HG03175 (cell line): ENCODE data around the gene FALEC.

Experiments used
- ATAC-seq: cut with Tn5 transposase; IDR thresholded peaks from one replicate; pipeline ENCODE4 v1.9.1; 2021; ENCODE audit warnings: mild to moderate bottlenecking, moderate library complexity; ENCODE audit not compliant: unreplicated experiment

The FALEC gene

DNA sequence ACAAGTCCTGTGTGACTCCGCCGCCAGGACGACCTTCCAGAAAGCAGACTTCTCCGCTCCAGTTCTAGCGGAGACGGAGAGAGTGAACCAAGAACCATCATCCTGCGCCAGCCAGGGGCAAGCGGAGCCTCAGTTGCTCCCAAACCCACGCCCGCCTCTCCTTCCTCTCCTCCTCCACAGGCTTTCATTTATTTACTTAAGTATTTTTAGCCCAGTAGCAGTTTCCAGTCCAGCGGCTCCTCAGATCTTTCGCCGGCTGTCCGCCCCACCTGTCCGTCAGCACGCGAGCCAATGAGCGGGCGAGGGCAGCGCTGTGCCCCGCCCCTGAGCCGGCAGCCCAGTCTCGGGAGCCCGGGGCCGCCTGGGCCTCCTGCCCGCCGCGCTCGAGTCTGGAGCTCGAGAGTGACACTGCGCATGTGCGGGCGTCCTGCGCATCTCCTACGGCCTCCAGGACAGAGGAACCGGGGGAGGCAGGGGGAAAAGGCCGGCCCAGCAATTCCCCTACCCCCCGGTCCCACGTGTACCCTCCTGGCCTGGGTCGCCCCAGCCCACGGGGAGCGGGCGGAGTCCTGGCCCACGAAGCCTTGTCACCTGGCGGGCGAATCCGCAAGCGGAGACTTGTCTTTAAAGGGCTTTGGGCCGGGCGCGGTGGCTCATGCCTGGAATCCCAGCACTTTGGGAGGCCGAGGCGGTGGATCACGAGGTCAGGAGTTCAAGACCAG lies at the start of gene FALEC:
TSS of gene FALEC (plus strand) at position 425 of the 722 bp plus-strand sequence.
- ATAC-seq: peak; percentile 97

DNA sequence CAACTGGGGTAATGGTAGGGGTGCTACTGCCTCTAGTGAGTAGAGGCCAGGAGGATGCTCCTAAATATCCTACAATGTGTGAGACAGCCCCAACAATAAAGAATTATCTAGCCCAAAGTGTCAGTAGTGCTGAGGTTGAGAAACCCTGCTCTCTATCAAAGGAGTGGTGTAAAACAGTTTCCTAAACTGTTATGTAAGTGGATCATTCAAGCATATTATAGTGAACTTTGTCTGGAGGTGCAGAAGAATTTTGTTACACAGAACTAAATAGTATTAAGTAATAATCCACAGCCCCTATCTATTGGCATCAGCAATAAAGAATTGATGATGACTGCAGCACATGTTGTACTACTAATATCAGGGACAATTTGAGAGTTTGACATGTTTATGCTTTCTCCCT lies 48.6 kb upstream of the FALEC start:
- no peak for ATAC-seq

DNA sequence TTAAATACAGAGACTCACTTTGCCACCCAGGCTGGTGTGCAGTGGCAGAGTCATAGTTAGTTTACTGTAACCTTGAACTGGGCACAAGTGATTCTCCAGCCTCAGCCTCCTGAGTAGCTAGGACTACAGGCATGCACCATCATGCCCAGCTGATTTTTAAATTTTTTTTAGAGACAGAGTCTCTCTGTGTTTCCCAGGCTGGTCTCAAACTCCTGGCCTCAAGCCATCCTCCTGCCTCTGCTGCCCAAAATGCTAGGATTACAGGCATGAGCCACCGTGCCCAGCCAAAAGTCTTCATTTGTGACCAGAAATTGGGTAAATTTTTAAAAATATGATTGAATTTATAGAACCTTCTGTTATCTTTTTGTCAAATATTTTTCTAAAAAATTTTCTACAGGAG lies 46.3 kb upstream of the FALEC start:
- ATAC-seq: no peak

DNA sequence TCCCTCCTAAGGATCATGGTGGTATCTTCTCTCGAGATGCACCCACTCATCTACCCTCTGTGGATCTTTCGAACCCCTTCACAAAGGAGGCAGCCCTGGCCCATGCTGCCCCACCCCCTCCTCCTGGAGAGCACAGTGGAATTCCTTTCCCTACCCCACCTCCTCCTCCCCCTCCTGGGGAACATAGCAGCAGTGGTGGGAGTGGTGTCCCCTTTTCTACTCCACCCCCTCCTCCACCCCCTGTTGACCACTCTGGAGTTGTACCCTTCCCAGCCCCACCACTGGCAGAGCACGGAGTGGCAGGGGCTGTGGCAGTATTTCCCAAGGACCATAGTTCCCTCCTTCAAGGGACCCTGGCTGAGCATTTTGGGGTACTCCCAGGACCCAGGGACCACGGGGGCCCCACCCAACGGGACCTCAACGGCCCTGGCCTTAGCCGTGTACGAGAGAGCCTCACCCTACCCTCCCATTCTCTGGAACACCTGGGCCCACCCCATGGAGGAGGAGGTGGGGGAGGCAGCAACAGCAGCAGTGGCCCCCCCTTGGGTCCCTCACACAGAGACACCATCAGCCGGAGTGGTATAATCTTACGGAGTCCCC lies 42.9 kb upstream of the FALEC start:
- ATAC-seq: no peak

DNA sequence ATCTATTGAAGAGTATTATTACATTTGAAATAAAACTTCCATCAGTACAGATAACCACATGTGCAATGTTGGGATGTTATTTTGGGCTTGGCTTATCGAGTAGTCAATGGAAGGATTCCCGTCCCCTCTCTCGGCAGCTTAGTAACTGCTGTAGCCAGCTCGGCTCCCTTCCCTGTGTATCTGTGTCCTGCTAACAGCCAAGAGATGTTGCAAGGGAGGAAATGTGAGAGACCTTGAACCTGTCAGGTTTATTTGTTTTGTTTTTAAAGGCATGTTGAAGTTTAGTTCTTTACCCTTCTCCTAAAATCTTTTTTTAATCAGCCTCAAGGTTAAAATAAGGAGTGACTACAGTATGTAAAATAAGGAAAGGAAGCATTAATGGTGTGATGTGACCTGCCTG lies 41.9 kb upstream of the FALEC start:
- ATAC-seq: no peak

DNA sequence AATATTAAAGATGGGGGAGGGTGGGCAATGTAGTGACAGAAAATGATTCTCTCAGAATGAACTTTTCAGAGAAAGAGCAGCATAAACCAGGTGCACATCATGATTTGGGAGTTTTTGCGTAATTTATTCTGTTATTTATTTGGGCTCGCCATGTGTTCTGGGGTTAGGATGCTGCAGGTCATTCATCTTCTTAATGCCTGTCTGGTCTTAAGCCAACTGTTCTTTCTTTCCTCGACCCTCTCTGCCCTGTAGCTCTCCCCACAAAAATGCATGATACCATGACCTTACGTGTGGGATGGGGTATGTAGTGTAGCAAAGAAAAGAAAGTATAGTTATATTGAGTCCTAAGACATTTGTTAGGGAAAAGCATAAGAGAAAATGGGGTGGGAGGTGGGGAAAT lies 40.7 kb upstream of the FALEC start:
- ATAC-seq: no peak

DNA sequence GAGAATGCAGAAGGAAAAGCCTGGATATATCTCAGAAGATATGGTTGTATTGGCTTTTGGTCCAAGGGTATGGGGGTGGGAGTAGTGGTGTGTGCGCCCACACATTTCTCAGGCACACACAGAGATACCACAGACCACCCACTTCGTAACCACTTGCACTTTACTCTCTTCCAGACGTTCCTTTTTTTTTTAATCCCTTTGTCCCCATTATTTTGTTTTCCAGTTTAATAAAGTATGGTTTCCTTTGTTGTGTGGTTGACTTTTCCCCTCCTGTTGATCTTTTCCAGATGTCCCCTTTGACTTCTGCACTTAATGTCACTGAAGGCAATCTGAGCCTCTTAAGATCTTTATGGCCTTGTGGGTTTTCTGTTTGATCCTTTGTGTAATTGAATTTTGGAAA lies 38.8 kb upstream of the FALEC start:
- no peak for ATAC-seq

DNA sequence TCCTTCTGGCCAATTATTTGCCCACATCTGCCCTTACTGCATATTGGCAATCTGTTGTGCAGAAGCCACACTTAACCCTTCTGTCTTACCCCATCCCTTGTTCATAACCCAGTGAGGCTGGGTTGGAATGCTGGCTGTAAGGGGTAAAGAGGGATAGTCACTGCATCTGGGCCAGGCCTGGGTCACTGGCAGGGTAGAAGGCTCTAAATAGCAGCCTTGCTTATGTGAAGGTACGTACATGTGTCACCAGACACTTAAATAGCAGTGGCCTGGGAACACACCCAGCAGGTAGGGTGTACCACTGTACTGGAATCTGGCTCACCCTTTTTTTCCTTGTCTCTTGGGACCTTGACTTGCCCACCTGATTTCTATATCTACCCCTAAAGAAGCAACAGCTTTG lies 38.2 kb upstream of the FALEC start:
- no peak for ATAC-seq

DNA sequence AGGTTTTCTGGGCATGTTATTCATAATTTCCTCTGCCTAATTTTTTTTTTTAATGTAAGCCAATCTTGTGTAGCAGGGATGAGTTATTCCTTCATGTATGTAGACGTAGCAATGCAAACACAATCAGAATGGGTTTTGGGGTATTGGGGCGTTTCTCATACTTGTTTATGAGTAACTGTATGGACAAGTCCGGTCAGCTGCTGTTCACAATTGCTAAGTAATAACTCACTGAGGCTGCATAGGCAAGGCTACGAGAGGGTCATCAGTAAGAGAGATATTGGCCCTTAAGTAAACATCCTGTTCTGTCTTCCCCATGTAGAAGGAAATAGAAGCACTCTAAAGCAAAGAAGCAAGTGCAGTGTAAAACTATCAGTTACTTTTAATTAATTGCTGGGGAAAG lies 37.8 kb upstream of the FALEC start:
- ATAC-seq: no peak

DNA sequence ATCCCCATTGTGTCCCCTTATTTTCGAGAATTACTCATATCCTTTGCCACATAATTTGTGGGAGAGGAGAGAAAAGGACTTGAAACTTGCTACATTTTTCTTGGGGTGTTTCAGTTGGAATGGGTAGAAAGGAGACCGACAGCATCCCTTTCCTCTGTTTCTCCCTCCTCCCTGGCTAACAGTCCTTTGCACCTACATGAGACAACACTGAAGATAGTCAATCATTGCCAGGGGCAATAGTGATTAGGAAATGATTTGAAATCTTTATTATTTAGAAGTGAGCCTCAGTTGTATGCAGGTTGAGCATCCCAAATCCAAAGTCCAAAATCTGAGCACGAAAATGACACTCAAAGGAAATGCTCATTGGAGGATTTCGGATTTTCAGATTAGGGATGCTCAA lies 36.2 kb upstream of the FALEC start:
- no peak for ATAC-seq

DNA sequence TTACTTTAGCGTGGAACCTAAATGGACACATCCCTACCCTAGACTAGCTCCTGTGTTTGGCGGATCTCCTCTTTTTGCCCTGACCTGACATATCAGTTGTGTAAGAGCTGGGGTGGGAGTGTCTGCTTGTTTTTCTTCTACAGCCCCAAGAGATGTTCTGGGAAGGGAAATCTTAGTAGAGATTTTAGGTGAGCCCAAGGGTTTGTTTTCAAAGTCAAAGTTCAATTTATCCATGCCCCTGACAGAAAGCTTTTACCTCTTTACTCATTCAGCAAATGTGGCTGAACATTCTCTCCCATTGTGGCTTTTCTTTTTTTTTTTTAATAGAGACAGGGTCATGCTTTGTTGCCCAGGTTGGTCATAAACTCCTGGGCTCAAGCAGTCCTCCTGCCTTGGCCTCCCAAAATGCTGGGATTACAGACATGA lies 35.6 kb upstream of the FALEC start:
- ATAC-seq: no peak

DNA sequence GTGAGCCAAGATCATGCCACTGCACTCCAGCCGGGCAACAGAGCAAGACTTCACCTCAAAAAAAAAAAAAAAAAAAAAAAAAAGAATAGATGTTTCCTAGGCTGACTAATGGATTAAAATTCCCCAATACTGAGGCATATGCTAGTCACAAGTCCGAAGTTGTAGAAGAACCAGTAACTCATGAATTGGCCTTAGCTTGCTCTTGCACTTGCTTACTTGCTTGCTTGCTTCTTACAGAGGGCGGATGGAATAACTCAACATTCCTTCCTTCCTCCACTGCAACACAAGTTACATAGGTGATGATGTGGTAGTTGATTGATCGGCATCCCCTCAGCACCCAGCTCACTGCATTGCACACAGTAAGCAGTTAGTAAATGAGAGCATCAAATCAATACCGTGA lies 31.1 kb upstream of the FALEC start:
- ATAC-seq: no peak

DNA sequence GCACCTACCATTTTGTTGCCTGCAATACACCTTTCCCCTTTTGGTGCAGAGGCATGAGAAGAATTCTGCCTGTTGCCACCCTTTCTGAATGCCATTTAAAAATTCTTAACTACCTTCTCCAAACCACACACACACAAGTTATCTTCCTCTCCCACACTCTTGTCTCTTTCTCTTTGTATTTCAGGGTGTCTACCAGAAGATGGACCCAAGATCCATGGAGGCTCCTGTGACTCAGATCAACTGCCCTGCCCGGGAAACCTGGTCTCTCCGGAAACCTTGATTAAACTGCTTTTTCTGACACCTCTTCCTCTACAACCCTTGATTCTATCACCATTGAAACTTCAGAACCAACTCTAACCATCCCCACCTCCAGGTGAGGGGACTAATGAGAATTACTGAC lies 30.7 kb upstream of the FALEC start:
- ATAC-seq: no peak

DNA sequence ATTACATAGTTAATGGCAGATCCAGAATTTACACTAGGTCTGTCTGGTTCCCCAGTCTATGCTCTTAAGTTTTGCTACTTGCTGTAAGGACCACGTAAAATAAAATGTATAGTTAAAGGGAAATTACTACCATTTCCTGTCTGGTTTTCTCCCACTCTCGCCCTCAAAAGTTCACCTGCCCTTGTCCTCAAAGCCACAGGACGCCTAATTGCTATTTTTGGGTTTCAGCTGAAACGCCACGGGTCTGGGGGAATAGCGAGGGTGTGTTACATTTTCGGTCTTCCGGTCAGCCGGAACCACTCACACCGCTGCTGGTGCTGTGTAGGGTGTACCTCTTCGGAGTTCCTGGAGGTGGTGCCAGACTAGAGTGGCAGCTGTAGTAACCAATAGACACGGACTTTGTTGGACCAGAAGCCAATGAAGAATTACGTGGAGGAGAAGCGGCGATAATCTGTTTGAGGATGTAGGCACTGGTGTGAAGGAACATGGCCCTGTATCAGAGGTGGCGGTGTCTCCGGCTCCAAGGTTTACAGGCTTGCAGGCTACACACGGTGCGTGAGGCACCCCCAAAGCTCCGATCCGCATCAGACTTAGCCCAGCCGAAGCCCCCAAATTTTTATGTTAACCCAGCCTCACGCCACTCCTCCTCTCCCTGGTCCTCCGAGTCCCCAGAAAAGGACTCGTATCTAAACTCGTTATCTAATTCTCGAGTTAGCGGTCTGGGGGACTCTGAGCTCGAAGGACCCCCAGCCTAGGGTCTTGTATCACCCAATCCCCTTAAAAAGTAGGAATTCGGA lies 28.4 kb upstream of the FALEC start, which contains the start of gene TARS2:
TSS of gene TARS2 (plus strand) at position 454 of the 797 bp plus-strand sequence. CDS start at position 486, 32 bp downstream.
- peak; percentile 100 for ATAC-seq

DNA sequence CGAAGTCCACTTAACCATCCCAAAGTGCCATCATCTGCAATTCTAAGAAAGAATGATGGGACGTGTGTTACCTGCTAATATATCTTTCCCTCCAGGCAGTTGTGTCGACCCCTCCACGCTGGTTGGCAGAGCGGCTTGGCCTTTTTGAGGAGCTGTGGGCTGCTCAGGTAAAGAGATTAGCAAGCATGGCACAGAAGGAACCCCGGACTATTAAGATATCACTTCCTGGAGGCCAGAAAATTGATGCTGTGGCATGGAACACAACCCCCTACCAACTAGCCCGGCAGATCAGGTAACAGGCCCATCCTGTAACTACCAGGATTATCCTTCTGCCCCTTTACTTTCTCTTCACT lies 27.8 kb upstream of the FALEC start:
- no peak for ATAC-seq

DNA sequence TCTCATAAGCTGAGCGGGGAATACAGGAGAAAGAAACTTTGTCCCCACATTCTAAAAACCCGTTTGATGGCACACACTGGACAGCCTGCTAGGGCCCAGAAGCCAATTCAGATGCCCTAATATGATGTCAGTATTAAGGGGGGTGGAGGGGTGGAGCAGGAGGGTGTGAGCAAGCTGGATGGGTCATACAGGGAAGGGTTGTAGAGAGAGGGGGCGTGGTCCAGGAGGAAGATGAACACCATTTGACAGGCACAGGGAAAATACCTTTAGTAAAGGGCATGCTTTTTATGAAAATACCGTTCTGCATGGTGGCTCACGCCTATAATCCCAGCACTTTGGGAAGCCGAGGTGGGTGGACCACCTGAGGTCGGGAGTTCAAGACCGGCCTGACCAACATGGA lies 22.4 kb upstream of the FALEC start:
- ATAC-seq: no peak

DNA sequence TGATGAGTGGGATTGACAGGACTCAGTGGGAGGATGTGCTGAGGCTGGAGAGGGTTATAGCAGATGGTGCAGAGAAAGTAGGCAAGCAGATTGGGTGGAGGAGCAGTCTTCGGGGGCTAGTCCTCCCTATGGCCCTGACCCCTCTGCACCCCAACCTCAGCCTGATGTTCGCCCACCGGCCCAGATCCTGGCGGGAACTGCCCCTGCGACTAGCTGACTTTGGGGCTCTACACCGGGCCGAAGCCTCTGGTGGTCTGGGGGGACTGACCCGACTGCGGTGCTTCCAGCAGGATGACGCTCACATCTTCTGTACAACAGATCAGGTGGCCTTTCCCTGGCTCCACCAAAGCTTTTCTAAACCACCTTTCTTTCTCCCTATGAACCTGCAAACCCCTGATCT lies 17.2 kb upstream of the FALEC start:
- no peak for ATAC-seq

DNA sequence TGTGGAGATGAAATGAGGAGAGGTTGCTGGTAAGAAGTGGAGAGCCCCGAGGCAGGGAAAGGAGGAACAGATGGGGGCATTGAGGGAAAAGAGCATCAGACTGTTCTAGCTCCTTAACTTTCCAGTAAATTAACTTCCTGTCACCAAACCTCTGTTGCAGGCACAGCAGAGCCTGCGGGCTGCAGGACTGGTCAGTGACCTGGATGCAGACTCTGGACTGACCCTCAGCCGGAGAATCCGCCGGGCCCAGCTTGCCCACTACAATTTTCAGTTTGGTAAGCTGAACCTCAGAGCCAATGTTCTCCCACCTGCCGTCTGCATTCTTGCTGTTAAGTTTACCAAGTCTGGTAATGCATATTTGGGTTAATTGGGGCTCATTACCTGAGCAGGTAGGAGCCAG lies 10.1 kb upstream of the FALEC start:
- no peak for ATAC-seq

DNA sequence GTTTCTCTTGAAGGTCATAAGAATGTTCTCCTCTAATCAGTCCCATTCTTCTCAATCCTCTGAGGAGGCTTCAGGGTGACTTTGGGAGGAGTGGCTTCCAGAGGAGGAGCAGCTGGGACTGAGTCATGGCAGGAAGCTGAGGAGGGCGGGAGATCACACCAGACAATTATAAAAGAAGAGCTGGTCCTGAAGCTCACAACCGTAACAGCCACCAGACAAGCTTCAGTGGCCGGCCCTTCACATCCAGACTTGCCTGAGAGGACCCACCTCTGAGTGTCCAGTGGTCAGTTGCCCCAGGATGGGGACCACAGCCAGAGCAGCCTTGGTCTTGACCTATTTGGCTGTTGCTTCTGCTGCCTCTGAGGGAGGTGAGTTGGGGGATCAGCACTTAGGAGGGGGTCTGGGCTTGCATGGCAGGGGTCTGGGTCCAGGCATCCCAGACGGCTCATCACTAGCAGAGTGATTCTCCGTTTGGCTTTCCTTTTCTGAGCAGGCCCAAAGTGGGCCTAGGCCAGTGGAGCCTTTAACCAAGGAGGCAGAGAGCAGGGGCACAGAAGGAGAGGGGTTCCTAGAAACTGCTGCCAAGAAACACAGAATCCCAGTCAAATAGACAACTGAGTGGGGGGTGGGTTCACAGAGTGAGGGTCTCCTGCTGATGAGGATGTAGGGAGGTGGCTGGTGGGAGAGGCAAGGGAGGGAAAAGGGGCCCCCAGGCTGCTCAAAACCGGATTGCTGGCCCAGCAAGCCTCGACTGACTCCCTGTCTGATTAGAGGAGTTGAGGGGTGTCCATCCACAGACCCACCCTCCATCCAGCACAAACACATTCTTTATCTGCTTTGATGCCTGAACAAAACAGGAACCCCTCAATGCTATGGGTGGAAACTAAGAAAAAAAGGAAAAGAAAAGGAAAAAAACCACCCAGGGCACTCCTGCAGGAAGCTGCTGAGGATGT lies 7.4 kb upstream of the FALEC start, which contains the start of gene ECM1:
TSS of gene ECM1 (plus strand) at position 198 of the 953 bp plus-strand sequence. CDS start at position 299, 101 bp downstream.
- ATAC-seq: no peak

DNA sequence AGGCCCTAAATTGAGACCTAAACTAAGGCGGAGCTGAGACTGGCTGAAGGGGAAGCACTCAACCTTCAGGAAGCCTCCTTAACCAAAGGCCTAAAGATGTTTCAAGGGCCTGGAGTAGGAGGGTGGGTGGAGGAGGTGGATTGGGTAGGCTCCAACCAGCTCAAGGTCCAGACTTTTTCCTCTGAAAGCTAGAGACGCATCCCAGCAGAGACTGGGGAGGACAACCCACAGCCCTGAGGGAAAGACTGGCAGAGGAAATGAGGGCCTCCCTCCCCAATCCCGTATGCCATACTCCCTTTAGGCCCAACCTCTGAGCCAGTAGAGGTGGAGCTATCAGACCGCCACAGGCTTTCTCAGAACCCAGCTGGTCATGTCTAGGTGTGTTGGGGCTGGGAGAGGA lies 6.6 kb upstream of the FALEC start:
- ATAC-seq: no peak

DNA sequence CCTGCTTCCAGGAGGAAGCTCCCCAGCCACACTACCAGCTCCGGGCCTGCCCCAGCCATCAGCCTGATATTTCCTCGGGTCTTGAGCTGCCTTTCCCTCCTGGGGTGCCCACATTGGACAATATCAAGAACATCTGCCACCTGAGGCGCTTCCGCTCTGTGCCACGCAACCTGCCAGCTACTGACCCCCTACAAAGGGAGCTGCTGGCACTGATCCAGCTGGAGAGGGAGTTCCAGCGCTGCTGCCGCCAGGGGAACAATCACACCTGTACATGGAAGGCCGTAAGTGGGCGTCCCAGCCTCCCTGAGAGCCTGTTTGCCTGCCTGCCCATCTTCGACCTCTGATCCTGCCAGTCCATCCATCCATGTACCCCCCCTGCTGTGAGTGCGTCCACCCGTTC lies 4.0 kb upstream of the FALEC start:
- ATAC-seq: no peak
